Naive thymus-derived CD8-positive, alpha-beta T cell (primary cell): ENCODE measurements around the gene WDFY1. TPM values are rescaled to one million over a fixed set of nuclear protein-coding genes. Genes with fewer than 3 reads are reported as not detected.

Experiments
- ATAC-seq, 2 donors: fragments of 150-1000 bp; cut with Tn5 transposase in 1 of 2; sonication (Bioruptor Pico), chemical (Tn5 transposase) in 1 of 2; 1 replicate in 1 of 2; 2 replicates in 1 of 2; pipeline ENCODE4 v1.10.0; 2021; ENCODE audit warnings: mild to moderate bottlenecking in 2 of 2, moderate library complexity in 2 of 2
- POLR2A ChIA-PET: fragments of 350-600 bp; sonication (Branson Sonifier 250); formaldehyde crosslinking; loops from one replicate; lab custom pipeline; 2021; ENCODE audit warnings: antibody characterized with exemption; lab: Charles Lee
- DNase-seq, 10 donors: peaks; one replicate each; pipeline versions ENCODE4 v3.0.0 to v3.0.0-alpha.2; 2020 to 2022
- H3K27ac Mint-ChIP-seq, 10 donors: one replicate each; pipeline ENCODE4 v1.8.0; 2020 to 2022; ENCODE audit warnings: mild to moderate bottlenecking in 10 of 10, mixed read lengths in 10 of 10, moderate library complexity in 4 of 10, inconsistent platforms in 1 of 10
- H3K27me3 Mint-ChIP-seq, 5 donors: one replicate each; pipeline ENCODE4 v1.8.0; 2021 to 2022; ENCODE audit warnings: mixed read lengths in 5 of 5
- H3K36me3 Mint-ChIP-seq, 3 donors: one replicate each; pipeline ENCODE4 v1.8.0; 2020 to 2022; ENCODE audit warnings: mixed read lengths in 3 of 3, mild to moderate bottlenecking in 2 of 3, inconsistent platforms in 1 of 3
- H3K4me1 Mint-ChIP-seq, 4 donors: one replicate each; pipeline ENCODE4 v1.8.0; 2021 to 2022; ENCODE audit warnings: mixed read lengths in 4 of 4
- H3K4me3 Mint-ChIP-seq, 10 donors: one replicate each; pipeline ENCODE4 v1.8.0; 2020 to 2022; ENCODE audit warnings: mild to moderate bottlenecking in 10 of 10, mixed read lengths in 10 of 10, moderate library complexity in 6 of 10, inconsistent platforms in 1 of 10
- H3K9me3 Mint-ChIP-seq, 9 donors: one replicate each; pipeline ENCODE4 v1.8.0; 2020 to 2022; ENCODE audit warnings: mixed read lengths in 9 of 9, mild to moderate bottlenecking in 3 of 9, inconsistent platforms in 1 of 9, moderate library complexity in 1 of 9
- polyA plus RNA-seq, 3 donors: library from polyadenylated mRNA; unstranded; fragments of 300-500 nt; fragmentation: Illumina TruSeq; gene quantifications; one replicate each; pipeline ENCODE4 v1.2.3, GENCODE V29; 2021
- total RNA-seq, 8 experiments: library from RNA in 2 of 8; stranded (reverse) in 2 of 8; gene quantifications; one replicate each; pipeline ENCODE4 v1.2.3 and lab custom pipeline; 2021 to 2026

The WDFY1 gene
- total and polyA plus RNA-seq, 5 experiments from 2014 or later, result 15.7 to 32.0 (median 24.1) TPM

DNA sequence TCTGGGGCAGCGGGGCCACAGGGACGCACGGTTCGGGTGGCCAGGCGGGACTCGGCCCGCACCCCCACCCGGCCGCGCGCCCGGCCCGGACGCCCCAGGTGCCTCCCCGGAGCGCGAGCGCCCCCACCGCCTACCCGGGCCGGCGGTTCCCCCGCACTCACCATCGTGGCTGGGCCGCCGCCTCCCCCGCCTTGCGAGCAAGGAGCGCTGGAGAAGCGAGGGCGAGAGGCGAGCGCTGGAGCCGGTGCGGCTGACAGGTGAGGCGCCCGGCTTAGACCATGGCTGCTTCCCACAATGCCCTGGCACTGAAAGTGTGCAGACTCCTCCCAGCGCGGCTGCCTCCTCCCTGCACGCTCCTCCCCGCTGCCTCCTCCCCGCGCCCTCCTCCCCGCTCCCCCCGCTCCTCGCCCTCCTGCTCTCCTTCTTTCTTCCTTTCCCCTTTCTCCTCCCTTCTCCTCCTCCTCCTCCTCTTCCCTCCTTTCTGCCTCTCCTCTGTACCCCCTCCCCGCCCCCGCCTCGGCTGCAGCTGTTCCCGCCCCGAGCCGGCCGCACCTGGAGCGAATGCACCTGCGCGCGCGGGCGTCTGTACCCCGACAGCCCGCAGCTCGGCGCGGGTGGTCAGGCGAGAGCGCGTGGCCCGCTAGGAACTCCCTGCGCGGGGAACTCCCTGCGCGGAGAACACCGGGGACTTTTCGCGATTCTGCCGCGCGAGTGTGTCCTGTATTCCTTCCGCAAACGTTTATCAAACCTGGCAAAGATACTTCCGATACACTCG is 107.7 kb downstream of the WDFY1 start, which contains the start of gene AP1S3:
Gene AP1S3, minus strand, starts transcription at position 296 of the 775 bp plus-strand sequence. Its CDS starts 132 bp downstream, at position 164.
- Mint-ChIP-seq H3K27me3 (peaks cover 0 to 11% (median 10%) of the 10 kb centered on the region in 5 donors), H3K9me3 (no peaks in the 10 kb centered on the region), H3K36me3 (no peaks in the 10 kb centered on the region), H3K27ac (peak within 1 kb of the TSS in 9 of 10 donors; percentile 66 to 86 (median 75)), H3K4me3 (peak within 1 kb of the TSS; percentile 78 to 97 (median 94)), H3K4me1 (peaks cover 4 to 18% (median 13%) of the 10 kb centered on the region in 4 donors)
- DNase-seq, result peak; percentile 49 to 77 (median 58)
- ATAC-seq, result peak; percentile 88 to 90
- POLR2A ChIA-PET, result interaction anchor here (1.1 kb wide), 1 partner anchor 119 kb away, joined by 3 read pairs; the partner anchor contains the start of gene MRPL44

DNA sequence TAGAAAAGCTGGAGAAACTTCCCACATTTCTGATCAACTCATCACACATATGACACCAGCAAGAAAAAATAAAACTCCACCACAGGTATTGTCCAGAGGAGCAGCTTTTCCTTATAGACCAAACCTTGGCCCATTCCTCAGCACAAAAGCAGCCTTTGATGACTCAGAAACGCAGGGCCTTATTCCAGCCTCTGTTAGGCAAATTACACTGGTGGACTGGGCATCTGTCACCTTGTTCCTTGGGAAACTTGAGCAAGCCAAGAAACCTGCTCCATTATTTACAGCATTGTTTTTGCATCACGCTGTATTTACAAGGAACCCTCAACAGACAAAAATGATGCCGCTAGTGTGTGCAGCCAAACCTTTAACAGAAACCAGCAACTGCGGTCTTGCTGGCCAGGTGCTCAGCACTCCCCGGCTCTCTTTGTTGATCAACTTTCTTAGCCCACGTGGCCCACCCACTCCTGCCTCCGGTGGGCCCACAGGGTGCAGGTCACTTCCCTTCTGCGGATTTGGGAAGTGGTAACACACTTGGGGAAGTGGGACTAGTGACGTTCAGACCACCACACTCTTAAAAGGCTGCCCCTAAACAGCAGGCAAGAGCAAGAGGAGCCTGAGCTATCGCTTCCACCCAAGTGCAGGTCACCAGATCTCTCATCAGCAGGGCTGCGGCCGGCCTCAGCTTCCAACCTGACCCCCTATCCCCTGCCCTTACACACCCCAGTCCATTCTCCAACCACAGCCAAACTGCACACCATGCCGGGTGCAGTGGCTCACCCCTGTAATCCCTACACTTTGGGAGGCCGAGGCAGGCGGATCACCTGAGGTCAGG is 109.2 kb downstream of the WDFY1 start:
- Mint-ChIP-seq H3K27me3 (peaks cover 0 to 11% (median 10%) of the 10 kb centered on the region in 5 donors), H3K4me1 (peaks cover 4 to 18% (median 13%) of the 10 kb centered on the region in 4 donors), H3K9me3 (no peaks in the 10 kb centered on the region), H3K36me3 (no peaks in the 10 kb centered on the region), H3K27ac (peak overlapping the region in 4 of 10 donors; percentile 40 to 76 (median 64)), H3K4me3 (peak overlapping the region; percentile 78 to 97 (median 94))
- DNase-seq (peak in 2 of 10 donors; percentile 7 to 67), ATAC-seq (no peak)
- POLR2A ChIA-PET, result interaction anchor here (1.1 kb wide), 1 partner anchor 121 kb away, joined by 3 read pairs; the partner anchor contains the start of gene MRPL44

DNA sequence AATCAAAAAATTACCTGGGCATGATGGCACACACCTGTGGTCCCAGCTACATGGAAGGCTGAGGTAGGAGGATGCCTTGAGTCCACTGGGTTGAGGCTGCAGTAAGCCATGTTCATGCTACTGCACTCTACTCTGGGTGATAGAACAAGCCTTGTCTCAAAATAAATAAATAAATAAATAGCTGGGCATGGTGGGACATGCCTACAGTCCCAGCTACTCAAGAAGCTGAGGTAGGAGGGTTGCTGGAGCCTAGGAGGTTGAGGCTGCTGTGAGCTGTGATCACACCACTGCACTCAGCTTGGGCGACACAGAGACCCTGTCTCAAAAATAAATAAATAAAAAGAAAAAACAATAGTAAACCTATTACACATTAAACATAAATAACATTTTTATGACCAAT is 110.7 kb downstream of the WDFY1 start:
- Mint-ChIP-seq H3K27ac (no peak overlapping the region), H3K27me3 (peaks cover 0 to 11% (median 10%) of the 10 kb centered on the region in 5 donors), H3K9me3 (no peaks in the 10 kb centered on the region), H3K4me3 (no peak overlapping the region), H3K4me1 (peaks cover 4 to 18% (median 13%) of the 10 kb centered on the region in 4 donors), H3K36me3 (no peaks in the 10 kb centered on the region)
- POLR2A ChIA-PET, result no interaction called here
- DNase-seq (no peak), ATAC-seq (no peak)

GRCh38 chr2:223832241-223832903 is 112.8 kb downstream of the WDFY1 start:
- H3K4me1 Mint-ChIP-seq, result peaks cover 4 to 18% (median 12%) of the 10 kb centered on the region in 4 donors

GRCh38 chr2:223829128-223829527 is 116.0 kb downstream of the WDFY1 start:
- peaks cover 0 to 2% (median 0%) of the 10 kb centered on the region in 3 donors for H3K36me3 Mint-ChIP-seq
- peaks cover 0 to 5% (median 2%) of the 10 kb centered on the region in 5 donors for H3K27me3 Mint-ChIP-seq
- H3K4me3 Mint-ChIP-seq, result no peak overlapping the region
- DNase-seq (no peak), ATAC-seq (no peak)
- POLR2A ChIA-PET, result no interaction called here
- no peaks in the 10 kb centered on the region for H3K9me3 Mint-ChIP-seq
- no peak overlapping the region for H3K27ac Mint-ChIP-seq
- H3K4me1 Mint-ChIP-seq, result peaks cover 0 to 2% (median 0%) of the 10 kb centered on the region in 4 donors

More at GRCh38 chr2:223832241-223832903, 112.8 kb downstream of the WDFY1 start:
- Mint-ChIP-seq H3K27ac (no peak overlapping the region), H3K9me3 (no peaks in the 10 kb centered on the region), H3K27me3 (peaks cover 0 to 11% (median 10%) of the 10 kb centered on the region in 5 donors), H3K36me3 (no peaks in the 10 kb centered on the region), H3K4me3 (no peak overlapping the region)
- DNase-seq (no peak), ATAC-seq (no peak)
- POLR2A ChIA-PET, result no interaction called here

DNA sequence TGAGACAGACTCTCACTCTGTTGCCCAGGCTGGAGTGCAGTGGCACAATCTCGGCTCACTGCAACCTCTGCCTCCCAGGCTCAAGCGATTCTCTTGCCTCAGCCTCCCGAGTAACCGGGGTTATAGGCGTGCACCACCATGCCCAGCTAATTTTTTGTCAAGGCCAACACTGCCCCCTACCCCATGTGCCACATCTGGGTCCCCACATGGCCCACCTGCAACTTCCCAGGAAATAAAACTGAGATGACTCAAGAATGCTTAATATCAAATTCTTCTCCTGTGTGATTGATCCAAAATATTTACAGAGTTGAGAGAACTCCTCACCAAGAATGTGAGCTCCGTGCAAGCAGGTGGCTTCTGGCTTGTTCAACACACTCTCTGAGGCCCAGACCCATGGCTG is 116.8 kb downstream of the WDFY1 start:
- H3K4me1 Mint-ChIP-seq, result peaks cover 0 to 2% (median 0%) of the 10 kb centered on the region in 4 donors
- POLR2A ChIA-PET, result no interaction called here

DNA sequence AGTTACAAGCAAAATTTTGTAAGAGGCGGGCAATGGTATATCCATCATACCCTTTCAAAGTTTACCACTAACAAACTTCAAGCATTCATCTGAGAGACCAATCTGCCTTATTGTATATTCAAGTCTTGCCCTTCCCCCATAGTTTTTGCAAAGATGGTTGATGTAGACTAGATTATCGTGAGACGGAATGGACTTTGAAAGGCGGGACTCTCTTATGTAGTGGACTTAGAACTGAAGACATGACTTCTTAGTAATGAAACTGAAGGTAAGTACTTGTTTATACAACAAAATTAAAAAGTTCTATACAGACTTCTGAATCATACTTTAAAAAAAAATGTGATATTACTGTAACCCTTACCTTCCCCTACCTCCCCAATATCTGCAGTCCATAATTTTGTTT is 118.1 kb downstream of the WDFY1 start:
- no peak for DNase-seq
- Mint-ChIP-seq H3K36me3 (peaks cover 0 to 2% (median 0%) of the 10 kb centered on the region in 3 donors), H3K27ac (no peak overlapping the region)

More for the DNA sequence above, 116.8 kb downstream of the WDFY1 start:
- Mint-ChIP-seq H3K4me3 (no peak overlapping the region), H3K9me3 (no peaks in the 10 kb centered on the region), H3K27me3 (peaks cover 0 to 2% (median under 1%) of the 10 kb centered on the region in 5 donors), H3K36me3 (peaks cover 0 to 2% (median 0%) of the 10 kb centered on the region in 3 donors), H3K27ac (no peak overlapping the region)
- DNase-seq, result no peak
- ATAC-seq, result no peak

More for the DNA sequence above, 118.1 kb downstream of the WDFY1 start:
- POLR2A ChIA-PET, result no interaction called here
- ATAC-seq, result no peak
- Mint-ChIP-seq H3K27me3 (no peaks in the 10 kb centered on the region), H3K4me3 (no peak overlapping the region), H3K4me1 (peaks cover 0 to 4% (median under 1%) of the 10 kb centered on the region in 4 donors), H3K9me3 (no peaks in the 10 kb centered on the region)

Other genes starting within 250 kb of the WDFY1 start
- gene AP1S3, start 107.8 kb downstream of the WDFY1 start, total RNA-seq, result 1 to 10 TPM; 2.1 to 2.5 TPM
- gene AP1S3, start 107.8 kb downstream of the WDFY1 start, polyA plus RNA-seq, result 1 to 10 TPM; 1.3 to 1.7 (median 1.6) TPM
- 10 to 100 TPM; 26.5 to 30.3 TPM for gene MRPL44, start 12.1 kb upstream of the WDFY1 start, total RNA-seq
- 10 to 100 TPM; 29.3 to 36.4 (median 31.2) TPM for gene MRPL44, start 12.1 kb upstream of the WDFY1 start, polyA plus RNA-seq
- gene SERPINE2, start 94.0 kb upstream of the WDFY1 start, total RNA-seq, result 1 to 10 TPM; 2.6 to 3.6 TPM
- gene SERPINE2, start 94.0 kb upstream of the WDFY1 start, polyA plus RNA-seq, result 10 to 100 TPM in 1 of 3 donors, 1 to 10 TPM in 2; 4.4 to 17.0 (median 7.2) TPM